Upper lobe of left lung (tissue), 4 donors: ENCODE data around the gene SOCS7.

Experiments used
- CTCF ChIP-seq, 6 experiments: fragments of 450-650 bp in 4 of 6; fragments of 200-600 bp in 2 of 6; sonication (generic) in 2 of 6; IDR thresholded peaks; one replicate each; pipeline ENCODE4 v1.5.1; 2016 to 2019; ENCODE audit warnings: antibody characterized with exemption in 6 of 6
- EP300 ChIP-seq, 4 donors: sonication (generic); formaldehyde crosslinking; IDR thresholded peaks; one replicate each; pipeline ENCODE4 v1.5.1; 2017; ENCODE audit warnings: antibody characterized with exemption in 4 of 4, control low read depth in 2 of 4

- TF ChIP-seq CTCF (IDR thresholded peaks at IDR 0.05) (no peak), EP300 (IDR thresholded peaks at IDR 0.05) (no peak)
These were observed 6.0 kb downstream of the SOCS7 start for GRCh38 chr17:38357486-38358123.
